LHCN-M2 (cell line): ENCODE measurements around the gene PIN1. TPM values are rescaled to one million over a fixed set of nuclear protein-coding genes. Genes with fewer than 3 reads are reported as not detected.

ENCODE experiments used
- DNase-seq: peaks from one replicate; pipeline ENCODE4 v3.0.0-alpha.2; 2012; ENCODE audit warnings: low read depth
- total RNA-seq: library from RNA; depleted of rRNA; stranded (reverse); fragments of >200 nt; gene quantifications from 2 replicates; pipeline ENCODE4 v1.2.3, GENCODE V29; 2014; rRNA removed

The PIN1 gene
- total RNA-seq, 1 experiment from 2014 or later = 189 TPM

- peak; percentile 61 for DNase-seq
Observed at GRCh38 chr19:9885077-9885552, 50.0 kb downstream of the PIN1 start.

GRCh38 chr19:9891609-9892373 lies 56.7 kb downstream of the PIN1 start:
- DNase-seq = no peak

Other genes starting within 250 kb of the PIN1 start
- 31.6 and 37.3 TPM in 2 replicates for gene ZNF561, start 214.1 kb upstream of the PIN1 start, total RNA-seq
- 22.7 and 26.2 TPM in 2 replicates for gene ZNF562, start 160.2 kb upstream of the PIN1 start, total RNA-seq
- gene ZNF846, start 66.6 kb upstream of the PIN1 start, total RNA-seq = 3.5 and 4.6 TPM in 2 replicates
- gene FBXL12, start 16.2 kb upstream of the PIN1 start, total RNA-seq = 16.5 and 16.6 TPM in 2 replicates
- 493 and 627 TPM in 2 replicates for gene UBL5, start 7.4 kb upstream of the PIN1 start, total RNA-seq
- gene OLFM2, start 101.2 kb downstream of the PIN1 start, total RNA-seq = 0.06 TPM in 1 of 2 replicates, not detected in the other
- gene COL5A3, start 175.2 kb downstream of the PIN1 start, total RNA-seq = 0.58 and 0.80 TPM in 2 replicates
- gene RDH8, start 178.2 kb downstream of the PIN1 start, total RNA-seq = not detected in 2 replicates